Glomerular visceral epithelial cell (primary cell): Measurements from ENCODE around the gene ZNF692.
"Not testable (repeated sequence)": the region's sequence is repeated elsewhere in the genome, so short reads cannot be mapped to it uniquely, and the experiment has no call there.

Source experiments
- DNase-seq: peaks from one replicate; pipeline ENCODE4 v3.0.0-alpha.2; 2016; ENCODE audit errors: extremely low spot score

ZNF692 gene

GRCh38 chr1:248849637-248850036 is 9.2 kb downstream of the ZNF692 start:
- DNase-seq: no peak

- DNase-seq: no peak
These were observed 9.7 kb downstream of the ZNF692 start for GRCh38 chr1:248849152-248849551.

GRCh38 chr1:248848602-248849001 is 10.3 kb downstream of the ZNF692 start:
- DNase-seq: no peak

- DNase-seq: no peak
These were observed 10.8 kb downstream of the ZNF692 start for GRCh38 chr1:248847956-248848561.

GRCh38 chr1:248847181-248847955 is 11.5 kb downstream of the ZNF692 start:
- no peak for DNase-seq

- no peak for DNase-seq
These were observed 14.4 kb downstream of the ZNF692 start for GRCh38 chr1:248844526-248844925.

GRCh38 chr1:248843687-248844086 is 15.2 kb downstream of the ZNF692 start:
- DNase-seq: no peak

- no peak for DNase-seq
These were observed 16.0 kb downstream of the ZNF692 start for GRCh38 chr1:248842781-248843331.

- peak; percentile 44 for DNase-seq
These were observed 17.0 kb downstream of the ZNF692 start for GRCh38 chr1:248841702-248842395.

- DNase-seq: no peak
These were observed 17.9 kb downstream of the ZNF692 start for GRCh38 chr1:248840946-248841345.

GRCh38 chr1:248839168-248839555 is 19.7 kb downstream of the ZNF692 start:
- DNase-seq: no peak

- DNase-seq: peak; percentile 90
These were observed 20.3 kb downstream of the ZNF692 start for GRCh38 chr1:248838357-248839167.

GRCh38 chr1:248837781-248838356 is 21.0 kb downstream of the ZNF692 start, which contains the start of gene ZNF672:
ZNF672 (plus strand) TSS chr1:248838224; CDS start chr1:248847275, 9,051 bp downstream.
- peak; percentile 99 for DNase-seq

GRCh38 chr1:248837045-248837780 is 21.7 kb downstream of the ZNF692 start:
- DNase-seq: no peak

GRCh38 chr1:248834343-248834940 is 24.4 kb downstream of the ZNF692 start:
- no peak for DNase-seq

GRCh38 chr1:248831842-248832241 is 27.0 kb downstream of the ZNF692 start:
- DNase-seq: no peak

GRCh38 chr1:248830718-248831017 is 28.2 kb downstream of the ZNF692 start:
- not testable (repeated sequence) for DNase-seq

- peak; percentile 27 for DNase-seq
These were observed 30.0 kb downstream of the ZNF692 start for GRCh38 chr1:248828845-248829244.

- peak; percentile 94 for DNase-seq
These were observed 32.8 kb downstream of the ZNF692 start, which contains the start of gene SH3BP5L for GRCh38 chr1:248825909-248826760. SH3BP5L (minus strand) TSS chr1:248825915; CDS start chr1:248824935, 980 bp downstream.
